NCI-H2196 treated with DMSO at 0.1 percent for 48 hours (cell line): ENCODE data around the gene ZC3H7A.
A peak's percentile ranks its signal among the peaks of the same experiment; 100 is the strongest.
"Not testable (repeated sequence)": the region's sequence is repeated elsewhere in the genome, so short reads cannot be mapped to it uniquely, and the experiment has no call there.

Source experiments
- DNase-seq: peaks from one replicate; lab custom pipeline; 2025; ENCODE audit not compliant: unreplicated experiment; lab: John Stamatoyannopoulos, UW

Gene ZC3H7A

GRCh38 chr16:11799509-11800381, 2.7 kb upstream of the ZC3H7A start:
- DNase-seq, result no peak

- DNase-seq, result no peak
Measured at GRCh38 chr16:11799017-11799381, 1.9 kb upstream of the ZC3H7A start.

GRCh38 chr16:11797957-11798299, 870 bp upstream of the ZC3H7A start:
- DNase-seq, result no peak

GRCh38 chr16:11796227-11797165, 562 bp downstream of the ZC3H7A start:
- no peak for DNase-seq

- DNase-seq, result no peak
Measured at GRCh38 chr16:11795887-11796226, 1.2 kb downstream of the ZC3H7A start.

GRCh38 chr16:11794996-11795886, 1.8 kb downstream of the ZC3H7A start:
- DNase-seq, result no peak

DNA sequence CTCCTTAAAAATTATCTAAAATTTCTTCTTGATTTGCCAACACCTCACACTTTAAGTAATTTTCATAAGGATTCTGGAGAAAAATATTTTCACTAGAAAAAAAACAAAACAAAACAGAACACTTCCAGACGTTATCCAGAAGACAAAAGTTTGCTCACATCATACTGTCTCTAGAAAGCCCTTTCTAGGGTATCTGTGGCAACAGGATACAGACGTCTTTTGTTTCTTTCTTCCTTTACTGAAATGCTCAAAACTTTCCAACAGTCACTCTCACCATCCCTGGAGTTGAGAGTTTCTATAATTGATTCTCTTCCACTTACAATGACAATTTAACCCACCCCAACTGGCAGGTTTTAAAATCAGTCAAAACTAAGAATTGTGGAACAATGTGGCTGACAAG, 2.6 kb downstream of the ZC3H7A start:
- DNase-seq, result no peak

DNA sequence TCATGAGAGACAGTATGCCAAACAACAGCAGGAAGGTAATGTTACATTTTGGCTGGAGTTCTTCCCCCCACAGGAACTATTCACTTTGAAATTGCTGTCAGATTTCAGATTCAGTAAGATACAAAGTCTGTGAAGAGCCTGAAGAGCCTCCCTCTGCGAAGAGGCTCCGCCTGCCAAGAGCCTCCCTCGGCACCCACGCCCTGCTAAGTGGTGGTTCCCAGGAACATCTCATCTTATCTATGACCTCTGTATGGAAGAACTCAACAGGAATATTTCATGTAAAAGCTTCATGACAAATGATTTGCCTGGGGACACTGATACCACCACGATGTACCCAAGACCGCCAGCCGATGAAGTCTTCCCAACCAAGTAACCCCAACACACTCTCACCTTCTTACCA, 3.2 kb downstream of the ZC3H7A start:
- DNase-seq, result peak; percentile 29

DNA sequence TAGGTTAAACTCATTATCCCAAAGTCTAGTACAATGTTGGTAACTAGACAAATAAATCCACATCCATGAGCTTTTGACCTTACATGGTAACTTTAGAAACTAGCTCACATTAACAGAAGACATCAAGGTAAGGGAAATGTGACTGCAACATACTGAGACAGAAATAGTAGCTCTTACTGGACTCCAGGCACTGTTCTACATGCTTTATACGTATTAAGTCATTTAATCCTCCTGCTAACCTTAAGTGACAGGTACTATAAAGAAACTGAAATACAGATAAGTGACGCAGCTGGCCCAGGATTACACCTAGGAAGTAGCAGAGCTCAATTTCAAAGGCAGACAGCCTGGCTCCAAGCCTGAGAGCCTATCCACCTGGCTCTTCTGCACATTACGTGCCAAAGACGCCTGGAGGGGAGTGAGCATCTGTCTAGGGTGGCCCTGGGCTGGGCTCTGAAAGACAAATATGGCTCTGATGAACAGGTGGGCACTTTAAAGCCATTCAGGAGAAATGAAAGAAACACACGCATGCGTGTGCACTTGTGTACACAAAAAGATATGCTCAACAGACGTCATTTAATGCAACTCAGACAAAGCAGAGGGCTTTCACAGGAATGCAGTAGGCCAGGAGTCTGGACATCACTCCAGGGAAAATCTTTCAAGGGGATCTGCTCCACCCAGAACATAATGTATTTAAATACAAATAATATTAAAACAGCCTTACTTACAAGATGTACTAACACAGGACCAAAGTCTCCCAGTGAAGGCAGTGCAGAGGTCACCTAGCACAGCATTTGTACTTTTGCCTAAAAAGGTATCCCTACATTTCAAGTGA, 4.4 kb downstream of the ZC3H7A start:
- DNase-seq, result peak; percentile 97

DNA sequence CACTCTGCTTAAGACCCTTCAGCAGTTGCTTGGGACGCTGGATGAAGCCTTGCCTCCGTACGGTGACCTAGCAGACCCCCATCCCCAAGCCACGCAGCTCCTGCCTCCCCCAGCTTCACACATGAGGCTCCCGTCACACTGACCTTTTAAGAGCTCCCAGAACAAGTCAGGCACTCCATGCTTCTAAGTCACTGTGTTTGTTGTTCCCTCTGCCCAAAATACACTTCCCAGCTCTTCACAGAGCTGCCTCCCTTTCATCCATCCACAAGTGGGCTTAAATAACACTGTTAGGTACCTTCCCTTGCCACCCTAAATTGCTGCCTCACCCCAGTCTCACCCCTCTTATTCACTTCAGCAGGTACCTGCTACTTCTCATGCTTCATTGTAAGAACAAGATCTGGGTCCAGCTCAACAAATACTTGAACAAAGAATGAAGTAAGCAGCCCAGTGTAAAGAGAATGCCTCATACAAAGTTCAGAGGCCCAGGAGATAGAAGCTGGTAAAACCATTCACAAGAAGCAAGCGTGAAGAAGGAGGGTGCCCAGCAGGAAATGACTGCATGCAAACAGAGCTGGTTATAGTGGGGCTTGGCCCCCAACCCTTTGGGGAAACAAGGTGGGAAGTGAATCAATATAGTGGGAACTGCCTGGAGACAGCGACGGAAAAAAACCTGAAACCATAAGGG, 5.8 kb downstream of the ZC3H7A start:
- DNase-seq, result no peak

GRCh38 chr16:11788914-11789313, 8.1 kb downstream of the ZC3H7A start:
- DNase-seq, result no peak

GRCh38 chr16:11784980-11785599, 12.0 kb downstream of the ZC3H7A start:
- DNase-seq, result not testable (repeated sequence)

- DNase-seq, result not testable (repeated sequence)
Measured at GRCh38 chr16:11784381-11784780, 12.7 kb downstream of the ZC3H7A start.

DNA sequence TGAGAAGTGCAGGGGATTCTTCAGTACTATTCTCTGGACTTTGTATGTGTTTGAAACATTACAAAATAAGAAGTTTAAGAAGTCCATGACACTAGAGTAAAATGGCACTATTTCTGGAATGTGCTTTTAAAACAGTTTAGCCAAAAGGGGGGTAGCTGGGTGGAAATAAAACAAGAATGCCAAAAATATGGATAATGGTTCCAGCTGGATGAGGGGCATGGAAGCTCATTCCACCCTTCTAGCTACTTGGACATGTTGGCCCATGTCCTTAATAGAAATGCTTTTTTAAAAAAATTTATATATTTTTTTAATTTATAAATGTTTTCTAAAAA, 13.1 kb downstream of the ZC3H7A start:
- no peak for DNase-seq

GRCh38 chr16:11783319-11784037, 13.6 kb downstream of the ZC3H7A start:
- DNase-seq, result no peak

DNA sequence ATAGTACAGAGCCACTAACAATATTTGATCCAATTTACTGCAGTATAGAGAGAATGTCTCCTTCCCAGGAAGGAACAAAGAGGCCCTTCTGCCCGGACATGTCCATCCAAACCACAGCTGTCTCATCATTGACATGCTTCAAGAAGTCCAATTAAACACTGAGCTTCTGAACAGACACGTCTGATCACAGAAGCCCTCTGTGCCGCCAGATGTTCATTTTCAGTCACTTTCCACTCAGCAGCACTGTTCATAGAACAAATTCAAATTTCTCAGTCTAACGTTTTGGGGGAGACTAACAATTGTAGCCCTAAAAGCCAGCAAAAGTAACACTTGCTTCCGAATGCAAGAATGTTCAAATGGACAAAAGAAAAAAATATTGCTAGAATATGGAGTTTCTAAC, 15.3 kb downstream of the ZC3H7A start:
- no peak for DNase-seq

- DNase-seq, result no peak
Measured at GRCh38 chr16:11780991-11781680, 15.9 kb downstream of the ZC3H7A start.

GRCh38 chr16:11779074-11779473, 18.0 kb downstream of the ZC3H7A start:
- DNase-seq, result no peak
